Thymus (tissue), 14 donors: ENCODE results near the gene HTD2. TPM values are rescaled to one million over a fixed set of nuclear protein-coding genes. Genes with fewer than 3 reads are reported as not detected.
"Not testable (repeated sequence)": the region's sequence is repeated elsewhere in the genome, so short reads cannot be mapped to it uniquely, and the experiment has no call there.

ENCODE experiments used
- DNase-seq, 9 donors: peaks; one replicate each; pipeline ENCODE4 v3.0.0-alpha.2; 2013; ENCODE audit warnings: low spot score in 9 of 9, low read depth in 6 of 9, missing footprints in 1 of 9
- H3K27ac ChIP-seq, 2 donors: one replicate each; pipeline ENCODE4 v1.5.1; 2013; ENCODE audit warnings: control low read depth in 1 of 2, low read depth in 1 of 2, low read length in 1 of 2, mild to moderate bottlenecking in 1 of 2, moderate library complexity in 1 of 2
- H3K27me3 ChIP-seq, 2 donors: one replicate each; pipeline ENCODE4 v1.5.1; 2013; ENCODE audit warnings: low read length in 1 of 2; ENCODE audit not compliant: control insufficient read depth in 2 of 2, insufficient read depth in 1 of 2
- H3K36me3 ChIP-seq, 2 donors: one replicate each; pipeline ENCODE4 v1.5.1; 2013; ENCODE audit warnings: low read length in 1 of 2, mild to moderate bottlenecking in 1 of 2, moderate library complexity in 1 of 2; ENCODE audit not compliant: control insufficient read depth in 2 of 2, insufficient read depth in 2 of 2
- H3K4me1 ChIP-seq, 2 donors: one replicate each; pipeline ENCODE4 v1.5.1; 2013; ENCODE audit warnings: low read length in 2 of 2; ENCODE audit not compliant: control insufficient read depth in 2 of 2, insufficient read depth in 2 of 2
- H3K4me3 ChIP-seq, 2 donors: one replicate each; pipeline ENCODE4 v1.5.1; 2013; ENCODE audit warnings: low read length in 2 of 2, control low read depth in 1 of 2, mild to moderate bottlenecking in 1 of 2
- H3K9me3 ChIP-seq, 2 donors: one replicate each; pipeline ENCODE4 v1.5.1; 2013; ENCODE audit warnings: low read length in 1 of 2, mild to moderate bottlenecking in 1 of 2; ENCODE audit not compliant: control insufficient read depth in 2 of 2, insufficient read depth in 1 of 2
- WGBS: extraction: QIAGEN DNeasy Blood & Tissue Kit; methylation state at CpG from one replicate; pipeline ENCODE4 v1.1.7; 2013; 5-methylcytosine and 5-hydroxymethylcytosine counted together
- long read RNA-seq, 10 donors: transcript quantifications; one replicate each; lab custom pipeline, GENCODE V29; 2026
- polyA plus RNA-seq: library from polyadenylated mRNA; stranded (reverse); fragments of 200-250 nt; gene quantifications from one replicate; pipeline ENCODE4 v1.2.3, GENCODE V29; 2013
- total RNA-seq: library from RNA; stranded (reverse); fragments of 120-200 nt; gene quantifications from one replicate; pipeline ENCODE4 v1.2.4, GENCODE V29; 2013
- donor health status: healthy.

Gene HTD2
- total RNA-seq = 6.9 TPM
- polyA plus RNA-seq = 6.3 TPM
- long read RNA-seq, donor 1, partial matches to known transcripts = 0 of 2 reads
- long read RNA-seq, donor 1, other reads (novel, unspliced or antisense) = 0 of 2 reads
- long read RNA-seq, donor 2, transcript HTD2-206 (5 exons, 1,378 nt) = major isoform, 5 of 9 reads
- long read RNA-seq, donor 2, partial matches to known transcripts = 0 of 9 reads
- long read RNA-seq, donor 2, other reads (novel, unspliced or antisense) = 0 of 9 reads
- long read RNA-seq, donor 3, partial matches to known transcripts = 0 of 3 reads
- long read RNA-seq, donor 3, other reads (novel, unspliced or antisense) = 0 of 3 reads
- long read RNA-seq, donor 4, partial matches to known transcripts = 0 of 2 reads
- long read RNA-seq, donor 4, other reads (novel, unspliced or antisense) = 0 of 2 reads
- long read RNA-seq, donor 5, transcript HTD2-201 (5 exons, 1,508 nt) = major isoform, 5 of 8 reads
- long read RNA-seq, donor 5, partial matches to known transcripts = 0 of 8 reads
- long read RNA-seq, donor 5, other reads (novel, unspliced or antisense) = 0 of 8 reads
- long read RNA-seq, donor 6, transcript HTD2-206 (5 exons, 1,378 nt) = major isoform, 6 of 9 reads
- long read RNA-seq, donor 6, partial matches to known transcripts = 0 of 9 reads
- long read RNA-seq, donor 6, other reads (novel, unspliced or antisense) = 0 of 9 reads
- long read RNA-seq, donor 7, transcript HTD2-206 (5 exons, 1,378 nt) = major isoform, 5 of 7 reads
- long read RNA-seq, donor 7, partial matches to known transcripts = 0 of 7 reads
- long read RNA-seq, donor 7, other reads (novel, unspliced or antisense) = 0 of 7 reads
- long read RNA-seq, donor 8, partial matches to known transcripts = 0 of 2 reads
- long read RNA-seq, donor 8, other reads (novel, unspliced or antisense) = 0 of 2 reads
- long read RNA-seq, donor 9, partial matches to known transcripts = 0 of 4 reads
- long read RNA-seq, donor 9, other reads (novel, unspliced or antisense) = 0 of 4 reads
- long read RNA-seq, donor 10, partial matches to known transcripts = 0 of 1 reads
- long read RNA-seq, donor 10, other reads (novel, unspliced or antisense) = 0 of 1 reads

DNA sequence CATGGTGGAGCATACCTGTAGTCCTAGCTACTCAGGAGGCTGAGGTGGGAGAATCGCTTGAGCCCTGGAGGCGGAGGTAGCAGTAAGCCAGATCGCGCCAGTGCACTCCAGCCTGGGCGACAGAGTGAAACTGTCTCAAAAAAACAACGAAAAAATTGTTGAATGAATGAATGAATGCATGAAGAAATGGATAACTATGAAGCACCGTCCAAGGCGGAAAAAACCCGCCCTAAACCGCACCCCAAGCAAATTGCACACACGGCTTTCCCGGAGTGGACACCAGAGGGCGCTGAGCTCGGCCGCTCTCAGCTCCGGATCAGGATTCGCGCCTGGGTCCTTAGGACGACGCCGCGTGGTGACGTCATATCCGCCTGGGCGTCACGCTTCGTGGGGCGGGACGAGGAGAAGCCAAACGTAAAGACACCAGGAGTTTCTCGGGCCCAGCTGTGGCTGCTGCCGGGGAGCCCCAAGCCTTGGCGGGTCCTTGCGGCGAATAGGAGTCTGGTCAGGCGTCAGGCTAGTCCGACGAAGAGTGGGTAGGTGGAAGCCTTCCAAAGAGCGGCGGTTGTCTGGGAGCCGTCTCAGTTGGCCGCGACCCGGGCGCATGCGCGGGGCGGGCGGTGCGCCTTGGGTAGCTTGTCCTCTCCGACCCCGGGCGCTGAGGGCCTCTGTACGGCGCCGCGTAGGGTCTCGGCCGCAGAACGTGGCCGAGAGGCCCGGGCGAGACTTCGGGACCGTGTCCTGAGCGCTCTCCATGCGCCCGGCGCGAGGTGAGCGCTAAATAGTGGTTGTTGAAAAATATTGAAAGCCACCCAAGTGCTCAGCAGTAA is at the start of gene HTD2, which contains the start of gene RPP14:
TSS of gene HTD2 (plus strand) at position 639 of the 830 bp plus-strand sequence. CDS start 11,094 bp downstream, outside the sequence.
TSS of gene RPP14 (plus strand) at position 364 of the 830 bp plus-strand sequence. CDS start 4,085 bp downstream, outside the sequence.
- H3K36me3 ChIP-seq = peaks cover 8 to 15% of the 10 kb centered on the region in 2 donors
- 5% methylated on average over 71 of the region's 71 CpGs for WGBS
- H3K4me1 ChIP-seq = peaks cover 6 to 21% of the 10 kb centered on the region in 2 donors
- H3K27me3 ChIP-seq = peaks cover 0 to 4% of the 10 kb centered on the region in 2 donors
- H3K9me3 ChIP-seq = peaks cover 1 to 6% of the 10 kb centered on the region in 2 donors
- DNase-seq = peak; percentile 97 to 100 (median 98)
- H3K4me3 ChIP-seq = peak within 1 kb of the TSS; percentile 71 to 75
- H3K27ac ChIP-seq = peak within 1 kb of the TSS; percentile 93 to 97

DNA sequence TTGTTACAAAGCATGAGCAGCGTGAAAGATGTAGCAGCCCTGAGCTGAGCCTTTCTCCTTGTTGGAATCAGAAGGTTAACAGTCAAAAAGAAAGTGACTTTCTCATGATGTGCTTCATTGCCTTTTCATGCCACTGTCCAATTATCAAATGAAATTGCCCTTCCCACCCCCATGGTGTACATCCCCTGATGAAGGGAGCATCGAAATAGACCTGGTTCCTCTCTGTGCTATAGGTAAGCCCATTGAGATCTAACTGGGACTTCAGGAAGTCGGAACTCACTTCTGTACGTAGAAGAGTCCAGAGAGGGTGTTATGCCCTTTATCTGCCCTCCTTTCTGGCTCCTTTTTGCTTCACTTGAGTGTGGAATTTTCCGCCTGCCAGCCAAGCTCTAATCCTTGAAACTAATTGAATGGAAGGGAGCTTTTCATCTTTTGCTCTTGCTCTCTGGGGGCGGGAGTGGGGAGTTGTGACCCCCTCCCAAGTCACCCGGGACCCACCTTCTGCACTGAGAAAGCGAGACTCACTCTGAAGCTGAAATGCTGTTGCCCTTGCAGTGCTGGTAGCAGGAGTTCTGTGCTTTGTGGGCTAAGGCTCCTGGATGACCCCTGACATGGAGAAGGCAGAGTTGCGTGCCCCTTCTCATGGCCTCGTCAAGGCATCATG is 47.8 kb upstream of the HTD2 start:
- Histone ChIP-seq H3K9me3 (no peaks in the 10 kb centered on the region), H3K4me1 (no peaks in the 10 kb centered on the region), H3K27me3 (no peaks in the 10 kb centered on the region), H3K27ac (no peak overlapping the region), H3K36me3 (peaks cover 0 to 7% of the 10 kb centered on the region in 2 donors), H3K4me3 (no peak overlapping the region)
- WGBS = 98% methylated on average over 10 of the region's 10 CpGs
- DNase-seq = no peak

GRCh38 chr3:58260261-58260731 is 46.0 kb upstream of the HTD2 start:
- H3K9me3 ChIP-seq = no peaks in the 10 kb centered on the region
- H3K4me3 ChIP-seq = no peak overlapping the region
- H3K27ac ChIP-seq = no peak overlapping the region
- peaks cover 0 to 7% of the 10 kb centered on the region in 2 donors for H3K36me3 ChIP-seq
- no peaks in the 10 kb centered on the region for H3K4me1 ChIP-seq
- DNase-seq = peak in 1 of 9 donors; percentile 10
- 91% methylated on average over 6 of the region's 6 CpGs for WGBS
- no peaks in the 10 kb centered on the region for H3K27me3 ChIP-seq

GRCh38 chr3:58260733-58261132 is 45.6 kb upstream of the HTD2 start:
- Histone ChIP-seq H3K36me3 (peaks cover 0 to 7% of the 10 kb centered on the region in 2 donors), H3K27me3 (no peaks in the 10 kb centered on the region), H3K4me1 (no peaks in the 10 kb centered on the region), H3K9me3 (no peaks in the 10 kb centered on the region), H3K27ac (no peak overlapping the region), H3K4me3 (no peak overlapping the region)
- 97% methylated on average over 6 of the region's 6 CpGs for WGBS
- DNase-seq = no peak

GRCh38 chr3:58261954-58262666 is 44.2 kb upstream of the HTD2 start:
- Histone ChIP-seq H3K36me3 (peaks cover 0 to 7% of the 10 kb centered on the region in 2 donors), H3K27ac (no peak overlapping the region), H3K4me3 (no peak overlapping the region), H3K9me3 (no peaks in the 10 kb centered on the region), H3K4me1 (no peaks in the 10 kb centered on the region), H3K27me3 (no peaks in the 10 kb centered on the region)
- WGBS = 98% methylated on average over 3 of the region's 3 CpGs
- DNase-seq = no peak

GRCh38 chr3:58266577-58266976 is 39.7 kb upstream of the HTD2 start:
- Histone ChIP-seq H3K4me1 (no peaks in the 10 kb centered on the region), H3K4me3 (no peak overlapping the region), H3K27me3 (no peaks in the 10 kb centered on the region), H3K36me3 (no peaks in the 10 kb centered on the region), H3K27ac (no peak overlapping the region), H3K9me3 (no peaks in the 10 kb centered on the region)
- DNase-seq = no peak
- WGBS = 99% methylated on average over 1 of the region's 1 CpG

- not testable (repeated sequence) for H3K4me3 ChIP-seq, H3K9me3 ChIP-seq, H3K27ac ChIP-seq, H3K4me1 ChIP-seq, H3K36me3 ChIP-seq, DNase-seq, H3K27me3 ChIP-seq
- 97% methylated on average over 1 of the region's 1 CpG for WGBS
Measured at GRCh38 chr3:58267543-58267942, 38.8 kb upstream of the HTD2 start.
